GM12864 (cell line): ENCODE measurements around the gene SIVA1.
"Not testable (repeated sequence)": the region's sequence is repeated elsewhere in the genome, so short reads cannot be mapped to it uniquely, and the experiment has no call there.

Experiments
- DNase-seq: peaks from one replicate; pipeline ENCODE4 v3.0.0-alpha.2; 2011; ENCODE audit warnings: low read depth
- H3K4me3 ChIP-seq: 2 replicates; pipeline ENCODE4 v1.5.1; 2011; ENCODE audit warnings: mild to moderate bottlenecking, low read depth, low read length, control low read depth
- TF ChIP-seq, protein P1 (sequence below): IDR thresholded peaks from 2 replicates; pipeline ENCODE4 v1.5.1; 2011; ENCODE audit warnings: low read depth, mild to moderate bottlenecking, moderate library complexity, low read length, control low read depth, inconsistent platforms; ENCODE audit errors: missing control alignments

Gene SIVA1

DNA sequence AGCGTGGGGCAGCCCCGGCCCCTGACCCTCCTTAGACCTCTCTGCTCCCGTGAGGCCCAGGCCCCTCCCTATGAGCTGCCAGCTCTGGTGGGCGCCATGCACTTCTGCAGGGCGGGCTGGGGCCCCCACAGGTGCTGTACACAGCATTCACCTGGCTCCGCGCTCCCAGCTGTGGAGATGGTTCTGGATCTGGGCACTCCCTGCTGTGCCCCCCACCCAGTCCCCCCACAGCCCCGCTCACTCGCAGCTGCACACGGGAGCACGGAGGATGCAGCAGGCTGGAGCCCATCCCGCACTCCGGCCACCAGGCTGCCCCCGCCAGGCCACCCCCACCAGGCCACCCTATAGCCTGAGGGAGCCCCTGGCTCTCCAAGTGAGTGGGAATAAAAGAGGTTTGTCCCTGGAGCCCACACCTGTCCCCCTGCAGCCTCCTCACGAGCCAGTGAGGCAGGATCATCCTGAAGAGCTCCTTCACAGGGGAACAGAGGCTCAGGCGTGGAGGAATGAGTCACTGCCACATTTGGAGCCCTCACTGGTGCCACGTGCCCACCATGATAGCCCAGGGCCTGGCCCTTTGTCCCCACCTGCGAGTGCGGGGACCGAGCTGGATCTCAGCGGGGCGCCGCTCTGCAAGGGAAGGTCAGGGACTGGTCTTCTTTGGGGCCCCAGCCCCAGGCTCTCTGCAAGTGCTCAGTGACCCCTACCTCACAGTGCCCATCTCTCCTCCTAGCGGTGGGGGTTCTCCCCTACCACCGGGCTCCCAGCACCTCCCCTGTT, 27.0 kb upstream of the SIVA1 start:
- no peak overlapping the region for H3K4me3 ChIP-seq
- no peak for DNase-seq
- TF ChIP-seq, protein P1, sequence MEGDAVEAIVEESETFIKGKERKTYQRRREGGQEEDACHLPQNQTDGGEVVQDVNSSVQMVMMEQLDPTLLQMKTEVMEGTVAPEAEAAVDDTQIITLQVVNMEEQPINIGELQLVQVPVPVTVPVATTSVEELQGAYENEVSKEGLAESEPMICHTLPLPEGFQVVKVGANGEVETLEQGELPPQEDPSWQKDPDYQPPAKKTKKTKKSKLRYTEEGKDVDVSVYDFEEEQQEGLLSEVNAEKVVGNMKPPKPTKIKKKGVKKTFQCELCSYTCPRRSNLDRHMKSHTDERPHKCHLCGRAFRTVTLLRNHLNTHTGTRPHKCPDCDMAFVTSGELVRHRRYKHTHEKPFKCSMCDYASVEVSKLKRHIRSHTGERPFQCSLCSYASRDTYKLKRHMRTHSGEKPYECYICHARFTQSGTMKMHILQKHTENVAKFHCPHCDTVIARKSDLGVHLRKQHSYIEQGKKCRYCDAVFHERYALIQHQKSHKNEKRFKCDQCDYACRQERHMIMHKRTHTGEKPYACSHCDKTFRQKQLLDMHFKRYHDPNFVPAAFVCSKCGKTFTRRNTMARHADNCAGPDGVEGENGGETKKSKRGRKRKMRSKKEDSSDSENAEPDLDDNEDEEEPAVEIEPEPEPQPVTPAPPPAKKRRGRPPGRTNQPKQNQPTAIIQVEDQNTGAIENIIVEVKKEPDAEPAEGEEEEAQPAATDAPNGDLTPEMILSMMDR = no peak

- no peak overlapping the region for H3K4me3 ChIP-seq
- DNase-seq = no peak
- TF ChIP-seq, protein P1 = no peak
Measured at GRCh38 chr14:104726600-104727451, 26.1 kb upstream of the SIVA1 start.

GRCh38 chr14:104728631-104729030, 24.3 kb upstream of the SIVA1 start:
- TF ChIP-seq, protein P1 = no peak
- no peak overlapping the region for H3K4me3 ChIP-seq
- no peak for DNase-seq

GRCh38 chr14:104729176-104729834, 23.6 kb upstream of the SIVA1 start:
- not testable (repeated sequence) for DNase-seq, H3K4me3 ChIP-seq

DNA sequence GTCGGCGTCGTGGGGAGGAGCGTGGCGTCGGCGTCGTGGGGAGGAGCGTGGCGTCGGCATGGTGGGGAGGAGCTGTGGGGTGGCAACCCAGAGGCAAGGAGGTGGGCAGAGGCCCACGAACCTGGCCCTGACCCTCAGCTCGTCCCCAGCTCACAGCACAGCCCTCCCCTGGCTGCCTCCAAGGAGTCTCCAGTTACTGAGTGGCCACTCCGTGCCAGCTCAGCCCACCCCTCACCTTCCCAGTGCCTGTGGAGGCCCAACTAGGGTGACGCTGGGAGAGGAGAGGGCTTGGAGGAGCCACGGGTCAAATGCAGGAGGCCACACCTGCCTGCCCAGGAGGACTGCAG, 23.1 kb upstream of the SIVA1 start:
- TF ChIP-seq, protein P1 = no peak
- no peak overlapping the region for H3K4me3 ChIP-seq
- no peak for DNase-seq

GRCh38 chr14:104730487-104730886, 22.5 kb upstream of the SIVA1 start:
- TF ChIP-seq, protein P1 = no peak
- H3K4me3 ChIP-seq = no peak overlapping the region
- DNase-seq = no peak
